Activated CD8-positive, alpha-beta T cell treated with anti-CD3 and anti-CD28 coated beads for 36 hours (primary cell): ENCODE data around the gene IL2RA. TPM values are rescaled to one million over a fixed set of nuclear protein-coding genes. Genes with fewer than 3 reads are reported as not detected.

Source experiments
- ATAC-seq: fragments of 200-7000 bp; cut with Tn5 transposase; one replicate; pipeline ENCODE4 v1.10.0; 2021; ENCODE audit warnings: mild to moderate bottlenecking, moderate library complexity
- CTCF ChIA-PET: fragments of 350-600 bp; sonication (Branson Sonifier 250); formaldehyde crosslinking; loops from one replicate; lab custom pipeline; 2021; ENCODE audit warnings: antibody characterized with exemption; lab: Charles Lee
- POLR2A ChIA-PET: fragments of 350-600 bp; sonication (Branson Sonifier 250); formaldehyde crosslinking; loops from one replicate; lab custom pipeline; 2021; ENCODE audit warnings: antibody characterized with exemption; lab: Charles Lee
- DNase-seq: peaks from one replicate; pipeline ENCODE4 v3.0.0-alpha.2; 2020
- H3K27ac Mint-ChIP-seq: one replicate; pipeline ENCODE4 v1.8.0; 2021; ENCODE audit warnings: mild to moderate bottlenecking, mixed read lengths
- H3K27me3 Mint-ChIP-seq: one replicate; pipeline ENCODE4 v1.8.0; 2021; ENCODE audit warnings: mixed read lengths
- H3K36me3 Mint-ChIP-seq: one replicate; pipeline ENCODE4 v1.8.0; 2021; ENCODE audit warnings: low read depth, mixed read lengths
- H3K4me1 Mint-ChIP-seq: one replicate; pipeline ENCODE4 v1.8.0; 2021; ENCODE audit warnings: low read depth, mixed read lengths
- H3K4me3 Mint-ChIP-seq: one replicate; pipeline ENCODE4 v1.8.0; 2021; ENCODE audit warnings: mild to moderate bottlenecking, moderate library complexity, mixed read lengths
- H3K9me3 Mint-ChIP-seq: one replicate; pipeline ENCODE4 v1.8.0; 2021; ENCODE audit warnings: mixed read lengths
- CTCF ChIP-seq: fragments of 200-600 bp; IDR thresholded peaks from one replicate; pipeline ENCODE4 v1.8.0; 2022; ENCODE audit warnings: antibody characterized with exemption, mild to moderate bottlenecking
- intact Hi-C: fragments of 100-400 bp; cut with micrococcal nuclease; formaldehyde crosslinking; loops from one replicate; pipeline ENCODE4 v1.10.0; 2022
- total RNA-seq, 2 experiments: library from RNA; stranded (reverse); gene quantifications; one replicate each; pipeline ENCODE4 v1.2.3, GENCODE V29; 2021

The IL2RA gene
- total RNA-seq, 2 experiments from 2014 or later = 868 to 874 TPM

DNA sequence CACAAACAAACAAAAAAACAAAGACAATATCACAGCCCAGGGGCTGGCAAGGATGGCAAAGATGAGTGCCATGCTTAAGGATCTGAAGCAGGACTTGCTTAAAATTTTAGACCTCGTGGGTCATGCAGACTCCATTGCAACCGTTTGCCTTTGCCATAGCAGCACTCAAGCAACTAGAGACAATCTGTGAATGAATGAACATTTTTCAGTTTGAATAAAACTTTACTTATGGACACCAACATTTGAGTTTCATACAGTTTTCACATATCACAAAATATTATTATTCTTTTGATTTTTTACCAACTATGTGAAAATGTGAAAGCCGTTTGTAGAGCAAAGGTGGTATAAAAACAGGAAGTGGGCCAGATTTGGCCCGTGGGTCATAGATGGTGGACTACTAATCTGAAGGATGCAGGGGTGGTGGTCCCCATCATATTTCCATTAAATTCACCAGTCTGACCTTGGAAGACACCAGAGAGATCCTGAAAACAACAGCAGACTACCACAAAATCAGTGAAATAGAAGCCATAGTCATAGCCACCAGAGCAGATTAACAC, 18.3 kb upstream of the IL2RA start:
- ATAC-seq (no peak), DNase-seq (no peak)
- peaks cover 1% of the 10 kb centered on the region for H3K27me3 Mint-ChIP-seq
- peaks cover 43% of the 10 kb centered on the region for H3K4me1 Mint-ChIP-seq
- TF ChIP-seq CTCF = no peak
- H3K4me3 Mint-ChIP-seq = no peak overlapping the region
- H3K27ac Mint-ChIP-seq = peak overlapping the region; percentile 25
- CTCF ChIA-PET = interaction anchor here (0.6 to 0.9 kb wide), 2 partner anchors 18 to 326 kb away, joined by 3 to 4 read pairs; partner anchors contain the start of gene IL2RA
- H3K9me3 Mint-ChIP-seq = peaks cover 4% of the 10 kb centered on the region
- intact Hi-C loops = loop anchor here (10.0 kb wide), 1 partner anchor 266 kb away; the partner anchor contains the start of gene GDI2
- peaks cover 10% of the 10 kb centered on the region for H3K36me3 Mint-ChIP-seq
- POLR2A ChIA-PET = interaction anchor here (0.7 to 29.2 kb wide), 5 partner anchors 11 to 1218 kb away, joined by 3 to 846 read pairs (median 3); no protein-coding TSS in a partner anchor

GRCh38 chr10:6079044-6079443, 16.9 kb upstream of the IL2RA start:
- DNase-seq = no peak
- POLR2A ChIA-PET = interaction anchor here (1.1 to 29.2 kb wide), 3 partner anchors 9 to 28 kb away, joined by 4 to 846 read pairs (median 188); no protein-coding TSS in a partner anchor
- no peak for TF ChIP-seq CTCF
- intact Hi-C loops = no loop called here
- H3K27me3 Mint-ChIP-seq = peaks cover 1% of the 10 kb centered on the region
- peaks cover 4% of the 10 kb centered on the region for H3K9me3 Mint-ChIP-seq
- H3K4me1 Mint-ChIP-seq = peaks cover 48% of the 10 kb centered on the region
- ATAC-seq = no peak
- no peak overlapping the region for H3K4me3 Mint-ChIP-seq
- CTCF ChIA-PET = interaction anchor here (1.2 kb wide), 1 partner anchor 11 kb away, joined by 4 read pairs; no protein-coding TSS in a partner anchor
- H3K36me3 Mint-ChIP-seq = peaks cover 13% of the 10 kb centered on the region
- no peak overlapping the region for H3K27ac Mint-ChIP-seq

DNA sequence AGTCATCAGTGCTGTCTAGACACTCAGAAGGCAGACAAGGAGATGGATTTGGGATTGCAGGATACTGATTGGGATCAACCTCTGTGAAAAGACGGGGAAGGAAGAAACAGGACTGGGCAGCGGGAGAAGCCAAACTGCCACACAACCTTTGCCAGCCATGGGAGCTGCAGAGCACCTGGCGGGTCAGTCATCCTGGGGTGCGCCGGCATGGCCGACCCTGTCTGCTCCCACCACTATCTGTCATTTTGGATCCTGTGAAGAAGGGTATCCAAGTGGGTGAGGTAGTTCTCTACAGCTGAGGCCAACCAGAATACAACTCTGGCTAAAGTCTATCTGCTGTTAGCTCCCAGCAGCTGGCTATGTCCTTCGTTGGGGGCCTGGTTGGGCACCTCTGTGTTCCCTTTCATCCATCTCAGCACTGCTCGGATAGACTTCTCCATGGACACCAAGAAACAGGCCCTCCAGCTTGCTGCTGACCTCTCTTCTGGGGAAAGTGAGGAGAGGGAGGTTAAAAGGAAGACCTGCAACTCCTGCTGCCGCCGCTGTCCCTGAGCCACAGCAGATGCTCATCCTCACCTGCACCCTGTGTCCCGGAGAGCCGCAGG, 15.0 kb upstream of the IL2RA start:
- POLR2A ChIA-PET = interaction anchor here (1.2 to 29.2 kb wide), 2 partner anchors 26 to 58 kb away, joined by 3 to 846 read pairs; no protein-coding TSS in a partner anchor
- ATAC-seq = no peak
- peaks cover 45% of the 10 kb centered on the region for H3K4me1 Mint-ChIP-seq

GRCh38 chr10:6074489-6075301, 12.5 kb upstream of the IL2RA start:
- DNase-seq (peak; percentile 60), ATAC-seq (peak; percentile 25)
- Mint-ChIP-seq H3K36me3 (peaks cover 11% of the 10 kb centered on the region), H3K27me3 (peaks cover 1% of the 10 kb centered on the region), H3K4me1 (peaks cover 59% of the 10 kb centered on the region), H3K4me3 (peak overlapping the region; percentile 47), H3K27ac (peak overlapping the region; percentile 76), H3K9me3 (peaks cover 2% of the 10 kb centered on the region)
- TF ChIP-seq CTCF = no peak
- intact Hi-C loops = no loop called here
- ChIA-PET CTCF (interaction anchor here (1.0 to 6.1 kb wide), 4 partner anchors 9 to 273 kb away, joined by 3 to 59 read pairs (median 20); no protein-coding TSS in a partner anchor), POLR2A (interaction anchor here (1.1 to 29.2 kb wide), 5 partner anchors 8 to 24 kb away, joined by 3 to 846 read pairs (median 5); partner anchors contain the start of gene IL2RA)

More for the DNA sequence above, 15.0 kb upstream of the IL2RA start:
- Mint-ChIP-seq H3K27ac (no peak overlapping the region), H3K9me3 (peaks cover 4% of the 10 kb centered on the region), H3K27me3 (peaks cover 1% of the 10 kb centered on the region), H3K4me3 (no peak overlapping the region), H3K36me3 (peaks cover 12% of the 10 kb centered on the region)
- no peak for TF ChIP-seq CTCF
- no peak for DNase-seq
- CTCF ChIA-PET = interaction anchor here (1.2 to 2.9 kb wide), 2 partner anchors 10 to 12 kb away, joined by 4 to 21 read pairs; no protein-coding TSS in a partner anchor
- intact Hi-C loops = no loop called here
